Thyroid gland (tissue), 4 donors: ENCODE data around the gene F9. TPM values are rescaled to one million over a fixed set of nuclear protein-coding genes. Genes with fewer than 3 reads are reported as not detected.
"Not testable (repeated sequence)": the region's sequence is repeated elsewhere in the genome, so short reads cannot be mapped to it uniquely, and the experiment has no call there.

ENCODE experiments used
- DNase-seq, 2 donors: peaks; one replicate each; pipeline ENCODE4 v3.0.0-alpha.2; 2019
- H3K27ac ChIP-seq, 3 donors: fragments of 200-600 bp; sonication (generic); 1 replicate in 2 of 3; 2 replicates in 1 of 3; pipeline ENCODE4 v1.5.1; 2016 to 2019; ENCODE audit warnings: mild to moderate bottlenecking in 1 of 3, moderate library complexity in 1 of 3
- H3K27me3 ChIP-seq: fragments of 200-600 bp; sonication (generic); one replicate; pipeline ENCODE4 v1.5.1; 2019
- H3K36me3 ChIP-seq, 2 donors: fragments of 200-600 bp; sonication (generic); one replicate each; pipeline ENCODE4 v1.5.1; 2016 to 2019
- H3K4me1 ChIP-seq, 2 donors: fragments of 200-600 bp; sonication (generic); one replicate each; pipeline ENCODE4 v1.5.1; 2017 to 2019
- H3K4me3 ChIP-seq, 3 donors: fragments of 200-600 bp; sonication (generic); replicated peaks in 1 of 3; 1 replicate in 2 of 3; 2 replicates in 1 of 3; pipeline ENCODE4 v1.5.1; 2016; ENCODE audit warnings: mild to moderate bottlenecking in 1 of 3
- H3K9me3 ChIP-seq: fragments of 200-600 bp; sonication (generic); one replicate; pipeline ENCODE4 v1.5.1; 2017
- POLR2A ChIP-seq, 2 donors: fragments of 450-650 bp; IDR thresholded peaks; one replicate each; pipeline ENCODE4 v1.6.1; 2017; ENCODE audit warnings: antibody characterized with exemption in 2 of 2, mild to moderate bottlenecking in 2 of 2, moderate library complexity in 1 of 2
- WGBS, 2 donors: methylation state at CpG; one replicate each; pipeline ENCODE4 v1.1.5; 2017; 5-methylcytosine and 5-hydroxymethylcytosine counted together
- intact Hi-C: fragments of 100-400 bp; cut with DNase I; formaldehyde crosslinking; loops from one replicate; pipeline ENCODE4 v1.15.1; 2023
- total RNA-seq, 4 donors: library from RNA; depleted of rRNA; stranded (reverse); fragments of >200 nt; gene quantifications; one replicate each; pipeline ENCODE4 v1.2.3, GENCODE V29; 2016
- TF ChIP-seq, protein P1 (sequence below), 6 experiments: fragments of 200-600 bp in 3 of 6; fragments of 450-650 bp in 3 of 6; sonication (generic) in 3 of 6; IDR thresholded peaks; one replicate each; pipeline ENCODE4 v1.5.1; 2016 to 2019; ENCODE audit warnings: antibody characterized with exemption in 6 of 6, mild to moderate bottlenecking in 2 of 6, inconsistent platforms in 1 of 6, moderate library complexity in 1 of 6

F9 gene
- total RNA-seq, 4 donors from 2014 or later, result not detected

DNA sequence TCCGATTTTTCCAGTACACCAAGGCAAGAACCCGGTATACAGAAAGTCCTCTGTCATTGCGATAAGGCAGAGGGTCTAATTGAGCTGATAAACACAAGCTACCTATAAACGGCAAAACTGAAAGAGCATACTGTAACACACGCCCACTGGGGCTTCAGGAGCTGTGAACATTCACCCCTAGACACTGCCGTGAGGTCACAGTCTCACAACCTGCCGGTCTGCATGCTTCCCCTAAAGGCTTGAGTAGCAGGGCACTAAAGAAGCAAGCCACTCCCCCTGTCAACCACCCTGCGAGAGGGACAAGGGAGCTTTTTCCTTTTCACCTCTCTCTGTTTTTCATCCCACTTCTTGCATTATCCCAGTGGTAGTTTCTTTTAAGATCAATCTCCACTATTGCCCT lies 22.4 kb upstream of the F9 start:
- DNase-seq, result no peak
- Histone ChIP-seq H3K27me3 (no peaks in the 10 kb centered on the region), H3K4me3 (no peak overlapping the region), H3K4me1 (no peaks in the 10 kb centered on the region), H3K27ac (no peak overlapping the region), H3K36me3 (no peaks in the 10 kb centered on the region), H3K9me3 (no peaks in the 10 kb centered on the region)
- no peak for TF ChIP-seq POLR2A (IDR thresholded peaks at IDR 0.05)
- TF ChIP-seq, protein P1, sequence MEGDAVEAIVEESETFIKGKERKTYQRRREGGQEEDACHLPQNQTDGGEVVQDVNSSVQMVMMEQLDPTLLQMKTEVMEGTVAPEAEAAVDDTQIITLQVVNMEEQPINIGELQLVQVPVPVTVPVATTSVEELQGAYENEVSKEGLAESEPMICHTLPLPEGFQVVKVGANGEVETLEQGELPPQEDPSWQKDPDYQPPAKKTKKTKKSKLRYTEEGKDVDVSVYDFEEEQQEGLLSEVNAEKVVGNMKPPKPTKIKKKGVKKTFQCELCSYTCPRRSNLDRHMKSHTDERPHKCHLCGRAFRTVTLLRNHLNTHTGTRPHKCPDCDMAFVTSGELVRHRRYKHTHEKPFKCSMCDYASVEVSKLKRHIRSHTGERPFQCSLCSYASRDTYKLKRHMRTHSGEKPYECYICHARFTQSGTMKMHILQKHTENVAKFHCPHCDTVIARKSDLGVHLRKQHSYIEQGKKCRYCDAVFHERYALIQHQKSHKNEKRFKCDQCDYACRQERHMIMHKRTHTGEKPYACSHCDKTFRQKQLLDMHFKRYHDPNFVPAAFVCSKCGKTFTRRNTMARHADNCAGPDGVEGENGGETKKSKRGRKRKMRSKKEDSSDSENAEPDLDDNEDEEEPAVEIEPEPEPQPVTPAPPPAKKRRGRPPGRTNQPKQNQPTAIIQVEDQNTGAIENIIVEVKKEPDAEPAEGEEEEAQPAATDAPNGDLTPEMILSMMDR (IDR thresholded peaks at IDR 0.05), result no peak
- intact Hi-C loops, result no loop called here
- 48 to 59% methylated on average over 8 of the region's 8 CpGs for WGBS, 2 donors

DNA sequence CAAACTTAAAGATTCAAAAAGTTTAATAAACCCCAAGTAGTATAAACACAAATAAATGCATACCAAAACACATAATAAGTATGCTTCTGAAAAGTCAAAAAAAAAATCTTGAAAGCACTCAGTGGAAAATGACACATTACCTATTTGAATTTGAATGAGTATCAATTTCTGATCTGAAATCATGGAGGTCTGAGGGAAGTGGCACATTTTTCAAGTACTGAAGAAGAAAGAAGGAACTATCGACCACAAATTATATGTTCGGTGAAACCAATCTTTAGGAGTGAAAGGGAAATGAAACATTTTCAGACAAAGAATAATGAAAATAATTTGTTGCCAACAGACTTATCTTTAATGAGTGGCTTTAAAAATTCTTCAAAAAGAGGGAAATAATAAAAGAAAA lies 12.1 kb upstream of the F9 start:
- Histone ChIP-seq H3K4me1 (no peaks in the 10 kb centered on the region), H3K27me3 (no peaks in the 10 kb centered on the region), H3K27ac (no peak overlapping the region), H3K36me3 (no peaks in the 10 kb centered on the region), H3K4me3 (no peak overlapping the region), H3K9me3 (no peaks in the 10 kb centered on the region)
- DNase-seq, result no peak
- intact Hi-C loops, result no loop called here
- no peak for TF ChIP-seq POLR2A (IDR thresholded peaks at IDR 0.05)
- TF ChIP-seq, protein P1 (IDR thresholded peaks at IDR 0.05), result no peak
- 91 to 95% methylated on average over 2 of the region's 2 CpGs for WGBS, 2 donors

DNA sequence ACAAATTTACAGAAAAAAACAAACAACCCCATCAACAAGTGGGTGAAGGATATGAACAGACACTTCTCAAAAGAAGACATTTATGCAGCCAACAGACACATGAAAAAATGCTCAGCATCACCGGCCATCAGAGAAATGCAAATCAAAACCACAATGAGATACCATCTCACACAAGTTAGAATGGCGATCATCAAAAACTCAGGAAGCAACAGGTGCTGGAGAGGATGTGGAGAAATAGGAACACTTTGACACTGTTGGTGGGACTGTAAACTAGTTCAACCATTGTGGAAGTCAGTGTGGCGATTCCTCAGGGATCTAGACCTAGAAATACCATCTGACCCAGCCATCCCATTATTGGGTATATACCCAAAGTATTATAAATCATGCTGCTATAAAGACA lies 1.7 kb upstream of the F9 start:
- H3K4me3 ChIP-seq, DNase-seq, H3K27ac ChIP-seq, H3K36me3 ChIP-seq, H3K9me3 ChIP-seq, H3K27me3 ChIP-seq, H3K4me1 ChIP-seq, intact Hi-C loops: not testable (repeated sequence)
- 90 to 95% methylated on average over 3 of the region's 3 CpGs for WGBS, 2 donors

DNA sequence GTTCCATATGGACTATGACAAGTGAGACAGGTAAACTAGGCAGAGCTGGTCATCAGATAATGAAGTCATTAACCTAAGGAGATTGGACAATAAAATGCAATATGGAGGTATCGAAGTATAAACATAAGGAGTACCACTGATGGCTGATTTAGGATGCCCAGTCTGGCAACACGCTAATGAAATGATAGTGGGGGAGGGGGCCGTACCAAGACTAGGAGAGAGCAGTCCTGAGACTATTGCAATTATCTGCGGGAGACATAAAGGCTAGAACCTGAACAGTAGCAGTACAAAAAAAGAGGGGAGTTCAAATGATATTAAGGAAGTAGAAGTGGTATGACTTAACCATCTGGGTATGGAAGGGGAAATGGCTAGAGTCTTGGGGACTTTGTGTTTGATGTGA lies 2.3 kb downstream of the F9 start:
- no peaks in the 10 kb centered on the region for H3K4me1 ChIP-seq
- H3K9me3 ChIP-seq, result no peaks in the 10 kb centered on the region
- no peak overlapping the region for H3K4me3 ChIP-seq
- DNase-seq, result no peak
- no peaks in the 10 kb centered on the region for H3K36me3 ChIP-seq
- TF ChIP-seq, protein P1 (IDR thresholded peaks at IDR 0.05), result no peak
- no peak for TF ChIP-seq POLR2A (IDR thresholded peaks at IDR 0.05)
- no peak overlapping the region for H3K27ac ChIP-seq
- intact Hi-C loops, result no loop called here
- 86 to 89% methylated on average over 4 of the region's 4 CpGs for WGBS, 2 donors
- H3K27me3 ChIP-seq, result no peaks in the 10 kb centered on the region

DNA sequence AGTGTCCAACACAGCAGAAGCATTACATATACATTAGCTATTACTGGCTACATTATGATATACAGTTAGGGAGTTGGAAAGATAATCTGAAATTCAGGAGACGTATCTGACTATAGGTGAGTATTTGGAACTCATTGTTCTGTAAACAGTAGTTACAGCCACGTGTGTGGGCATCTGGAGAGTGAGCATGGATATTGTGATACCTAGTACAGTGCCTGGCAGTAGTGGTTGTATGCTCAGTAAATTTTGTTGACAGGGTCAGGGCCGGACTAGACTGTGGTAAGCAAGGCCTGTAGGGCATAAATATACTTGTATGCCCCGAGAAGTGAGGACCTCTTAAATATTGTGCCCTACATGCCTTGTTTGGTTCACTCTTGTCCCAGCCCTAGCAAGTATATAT lies 2.9 kb downstream of the F9 start:
- TF ChIP-seq POLR2A (IDR thresholded peaks at IDR 0.05), result no peak
- TF ChIP-seq, protein P1 (IDR thresholded peaks at IDR 0.05), result no peak
- no peak for DNase-seq
- H3K36me3 ChIP-seq, result no peaks in the 10 kb centered on the region
- H3K9me3 ChIP-seq, result no peaks in the 10 kb centered on the region
- intact Hi-C loops, result no loop called here
- H3K4me1 ChIP-seq, result no peaks in the 10 kb centered on the region
- 85 to 86% methylated on average over 4 of the region's 4 CpGs for WGBS, 2 donors
- no peak overlapping the region for H3K4me3 ChIP-seq
- no peak overlapping the region for H3K27ac ChIP-seq
- H3K27me3 ChIP-seq, result no peaks in the 10 kb centered on the region
